NCI-H2081 treated with DMSO at 0.1 percent for 48 hours (cell line): Measurements from ENCODE around the gene TBC1D23.
A peak's percentile ranks its signal among the peaks of the same experiment; 100 is the strongest.
"Not testable (repeated sequence)": the region's sequence is repeated elsewhere in the genome, so short reads cannot be mapped to it uniquely, and the experiment has no call there.

Experiments
- DNase-seq: peaks from one replicate; lab custom pipeline; 2025; lab: John Stamatoyannopoulos, UW

Gene TBC1D23

DNA sequence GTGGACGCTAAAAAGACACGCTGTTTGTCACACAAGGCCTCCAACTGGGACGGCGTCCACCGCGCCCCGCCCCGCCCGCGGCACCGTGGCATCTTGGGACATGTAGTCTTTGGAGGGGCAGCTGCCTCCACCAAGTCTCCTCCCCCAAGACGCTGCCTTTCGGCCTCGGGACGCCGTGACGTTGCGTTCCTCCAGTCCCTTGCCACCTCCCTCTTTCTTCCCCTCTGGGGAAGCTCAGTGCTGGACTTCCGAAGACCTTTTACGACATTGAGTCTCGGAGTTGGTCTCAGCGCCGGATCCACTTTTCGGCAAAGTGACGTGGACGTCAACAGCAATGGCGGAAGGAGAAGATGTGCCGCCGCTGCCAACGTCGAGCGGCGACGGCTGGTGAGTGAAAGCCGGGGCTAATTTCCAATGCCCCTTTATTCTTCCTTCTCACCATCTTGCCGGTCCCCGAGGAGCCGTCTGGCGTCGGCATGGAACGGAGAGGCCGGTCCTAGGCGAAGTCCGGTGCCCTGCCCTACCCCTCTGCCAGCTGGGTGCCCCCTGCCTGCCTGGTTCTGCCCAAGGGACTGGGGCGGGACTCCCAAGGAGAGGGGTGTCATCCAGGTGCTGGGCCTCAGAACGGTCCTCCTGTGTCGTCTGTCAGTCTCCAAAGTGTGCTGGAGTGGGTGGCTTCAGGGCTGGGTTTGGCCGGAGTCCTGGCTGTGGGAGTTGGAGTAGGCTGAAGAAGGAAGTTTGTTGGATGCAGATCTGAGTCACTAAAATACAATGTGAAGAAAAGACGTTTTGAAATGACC, at the start of gene TBC1D23:
Gene TBC1D23, plus strand, starts transcription at position 308 of the 800 bp plus-strand sequence. Its CDS starts 27 bp downstream, at position 335.
- peak; percentile 92 for DNase-seq

DNA sequence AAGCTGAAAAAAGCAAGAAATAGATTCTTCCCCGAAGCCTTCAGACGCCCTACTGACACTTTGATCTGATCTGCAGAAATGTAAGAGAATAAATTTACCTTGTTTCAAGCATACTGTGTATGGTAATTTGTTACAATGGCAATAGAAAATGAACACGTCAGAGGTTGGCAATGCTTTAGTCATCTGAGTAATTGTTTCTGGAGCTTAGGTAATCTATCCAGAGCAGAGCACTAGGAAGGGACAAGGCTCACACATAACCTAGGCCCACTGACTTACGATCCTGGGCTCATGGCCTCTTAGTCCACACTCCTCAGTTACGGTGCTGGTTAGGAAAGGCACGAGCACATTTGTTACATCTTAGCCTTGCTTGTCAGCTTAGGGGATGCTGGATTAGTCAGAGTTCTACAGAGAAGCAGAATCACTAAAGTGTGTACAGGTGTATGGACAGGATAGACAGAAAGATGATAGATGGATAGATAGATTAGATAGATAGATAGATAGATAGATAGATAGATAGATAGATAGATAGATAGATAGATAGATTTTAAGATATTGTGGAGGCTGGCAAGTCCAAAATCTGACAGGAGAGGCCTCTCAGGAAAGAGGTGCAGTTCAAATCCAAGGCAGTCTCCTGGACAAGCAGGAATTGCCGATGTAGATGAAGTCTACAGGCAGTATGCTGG, 46.8 kb upstream of the TBC1D23 start:
- DNase-seq: no peak

DNA sequence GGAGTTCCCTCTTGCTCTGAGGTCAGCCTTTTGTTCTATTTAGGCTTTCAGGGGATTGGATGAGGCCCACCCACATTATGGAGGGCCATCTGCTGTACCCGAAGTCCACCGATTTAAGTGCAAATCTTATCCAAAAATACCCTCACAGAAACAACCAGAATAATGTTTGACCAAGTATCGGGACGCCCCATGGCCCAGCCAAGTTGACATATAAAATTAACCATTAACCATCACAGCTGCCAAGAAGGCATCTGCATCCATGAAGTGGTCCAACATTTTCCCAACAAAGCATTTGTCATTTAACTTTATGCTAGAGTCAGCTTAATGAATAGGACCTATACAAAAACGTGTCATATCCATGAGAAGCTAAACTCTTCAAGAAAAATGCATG, 46.2 kb upstream of the TBC1D23 start:
- DNase-seq: no peak

DNA sequence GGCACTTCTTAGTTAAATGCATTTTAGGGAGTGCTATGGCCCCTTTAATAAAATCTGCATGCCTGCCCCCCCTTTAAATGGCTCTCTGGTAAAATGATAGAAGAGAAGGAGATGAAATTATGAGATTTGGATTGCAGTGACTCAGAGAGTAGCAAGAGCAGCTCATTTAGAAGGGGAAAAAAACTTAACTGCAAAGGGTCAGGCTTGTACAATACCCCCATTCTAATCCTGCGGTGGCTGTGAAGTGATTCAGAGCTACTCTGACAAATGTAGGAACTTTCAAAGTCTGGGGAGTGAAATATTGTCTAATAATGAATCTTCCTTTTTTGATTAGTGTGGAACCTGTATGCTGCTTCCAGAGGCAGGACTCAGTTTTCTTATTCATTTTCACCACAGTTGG, 44.1 kb upstream of the TBC1D23 start:
- DNase-seq: no peak

DNA sequence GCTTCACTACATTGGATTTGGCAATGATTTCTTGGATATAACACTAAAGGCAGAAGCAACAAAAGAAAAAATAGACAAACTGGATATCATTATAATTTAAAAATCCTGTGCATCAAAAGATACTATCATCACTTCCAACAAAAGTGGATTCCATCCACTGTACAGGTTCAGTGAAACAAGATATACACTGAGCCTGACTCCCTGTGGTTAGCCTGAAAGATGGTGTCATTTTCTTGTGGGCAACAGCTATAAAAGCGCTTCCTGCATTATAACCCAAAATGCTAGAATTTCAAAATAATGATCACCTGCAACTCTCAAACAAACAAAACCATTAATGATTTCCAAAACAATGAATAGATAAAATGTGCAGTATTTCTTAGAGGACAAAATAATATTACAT, 39.6 kb upstream of the TBC1D23 start:
- DNase-seq: no peak

DNA sequence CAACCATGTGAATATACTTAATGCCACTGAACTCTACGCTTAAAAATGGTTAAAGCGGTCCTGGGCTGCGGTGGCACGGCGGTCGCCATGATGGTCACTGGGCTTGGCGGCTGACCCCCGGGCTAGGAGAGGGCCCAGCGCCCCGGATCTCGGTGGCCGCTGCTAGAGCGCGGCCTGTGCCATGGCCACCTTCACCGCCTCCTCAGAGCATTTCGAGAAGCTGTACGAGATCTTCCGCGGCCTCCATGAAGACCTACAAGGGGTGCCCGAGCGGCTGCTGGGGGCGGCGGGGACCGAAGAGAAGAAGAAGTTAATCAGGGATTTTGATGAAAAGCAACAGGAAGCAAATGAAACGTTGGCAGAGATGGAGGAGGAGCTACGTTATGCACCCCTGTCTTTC, 35.6 kb upstream of the TBC1D23 start:
- DNase-seq: no peak

DNA sequence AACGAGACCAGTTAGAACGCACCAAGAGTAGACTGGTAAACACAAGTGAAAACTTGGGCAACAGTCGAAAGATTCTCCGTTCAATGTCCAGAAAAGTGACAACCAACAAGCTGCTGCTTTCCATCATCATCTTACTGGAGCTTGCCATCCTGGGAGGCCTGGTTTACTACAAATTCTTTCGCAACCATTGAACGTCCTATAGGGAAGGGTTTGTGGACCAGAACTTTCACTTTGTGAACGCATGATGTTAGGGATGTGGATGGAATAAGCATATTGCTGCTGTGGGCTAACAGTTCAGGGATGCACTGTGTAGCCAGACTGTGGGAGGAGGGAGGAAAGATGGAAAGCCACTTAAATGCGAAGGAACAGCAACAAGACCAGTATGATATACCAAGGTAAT, 34.9 kb upstream of the TBC1D23 start:
- DNase-seq: no peak

DNA sequence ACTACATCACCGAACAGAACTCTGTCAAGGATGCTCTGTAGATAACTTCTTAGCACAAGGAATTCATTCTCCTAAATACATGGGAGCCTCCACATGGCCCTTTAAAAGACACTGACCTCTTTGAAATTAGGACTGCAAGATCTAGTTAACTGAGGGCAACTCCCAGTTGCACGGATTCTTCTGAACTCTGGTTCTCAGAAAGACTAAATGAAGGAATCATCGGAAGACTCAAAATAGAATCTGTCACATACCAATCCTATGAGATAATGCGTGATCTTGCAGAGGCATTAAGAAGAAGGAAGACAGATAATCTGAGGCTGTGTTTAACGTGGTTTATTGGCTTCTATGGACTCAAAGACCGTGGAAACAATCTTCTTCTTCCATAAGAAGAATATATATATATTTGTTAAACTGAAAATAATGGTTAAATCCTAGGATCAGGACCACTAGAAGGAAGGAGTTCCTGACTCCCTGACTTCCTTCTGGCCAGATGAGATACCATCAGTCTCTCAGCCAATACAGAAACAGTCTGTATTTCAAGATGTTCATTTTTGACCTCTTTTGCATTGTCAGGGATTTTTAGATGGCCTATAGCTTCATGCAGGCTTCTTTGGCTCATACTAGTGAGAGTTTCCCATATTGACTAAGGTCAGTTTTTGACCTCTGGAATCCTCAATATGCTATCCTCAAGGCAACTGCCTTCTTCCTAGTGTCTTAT, 33.9 kb upstream of the TBC1D23 start:
- DNase-seq: no peak

DNA sequence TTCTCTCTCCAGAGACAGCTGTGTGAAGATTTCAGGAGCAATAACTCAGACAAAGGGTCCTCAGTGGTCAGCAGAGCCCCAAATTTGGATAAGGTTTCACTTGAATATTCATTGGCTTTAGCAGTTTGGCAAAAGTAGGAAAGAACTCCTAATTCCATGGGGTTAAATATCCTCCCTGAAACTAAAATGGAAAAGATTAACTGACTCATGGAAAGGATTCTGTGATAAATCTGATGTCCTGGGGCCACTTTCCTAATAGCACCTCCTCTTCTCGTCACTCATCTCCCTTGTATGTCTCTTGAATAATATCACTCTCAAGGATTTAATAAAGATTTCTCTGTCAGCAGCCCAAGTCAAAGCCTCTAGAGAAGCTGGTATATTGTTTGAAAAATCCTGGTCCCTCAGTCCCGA, 33.3 kb upstream of the TBC1D23 start:
- no peak for DNase-seq

DNA sequence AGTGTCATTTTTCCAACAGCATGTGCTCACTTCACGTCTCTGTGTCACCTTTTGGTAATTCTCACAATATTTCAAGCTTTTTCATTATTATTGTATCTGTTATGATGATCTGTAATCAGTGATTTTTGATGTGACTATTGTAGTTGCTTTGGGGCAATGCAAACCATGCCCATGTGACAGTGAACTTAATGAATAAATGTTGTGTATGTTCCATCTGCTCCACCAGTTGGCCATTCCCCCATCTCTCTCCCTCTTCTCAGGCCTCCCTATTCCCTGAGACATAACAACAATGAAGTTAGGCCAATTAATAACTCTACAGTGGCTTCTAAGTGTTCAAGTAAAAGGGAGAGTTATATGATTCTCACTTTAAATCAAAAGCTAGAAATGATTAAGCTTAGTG, 32.5 kb upstream of the TBC1D23 start:
- DNase-seq: no peak

DNA sequence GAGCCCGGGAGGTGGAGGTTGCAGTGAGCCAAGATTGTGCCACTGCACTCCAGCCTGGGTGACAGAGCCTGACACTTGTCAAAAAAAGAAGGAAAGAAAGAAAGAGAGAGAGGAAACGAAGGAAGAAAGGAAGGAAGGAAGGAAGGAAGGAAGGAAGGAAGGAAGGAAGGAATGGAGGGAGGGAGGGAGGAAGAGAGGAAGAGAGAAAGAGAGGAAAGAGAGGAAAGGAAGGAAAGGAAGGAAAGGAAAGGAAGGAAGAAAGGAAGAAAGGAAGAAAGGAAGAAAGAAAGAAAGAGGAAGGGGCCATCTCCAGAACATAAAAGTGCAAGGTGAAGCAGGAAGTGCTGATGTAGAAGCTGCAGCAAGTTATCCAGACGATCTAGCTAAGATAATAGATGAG, 31.6 kb upstream of the TBC1D23 start:
- not testable (repeated sequence) for DNase-seq

DNA sequence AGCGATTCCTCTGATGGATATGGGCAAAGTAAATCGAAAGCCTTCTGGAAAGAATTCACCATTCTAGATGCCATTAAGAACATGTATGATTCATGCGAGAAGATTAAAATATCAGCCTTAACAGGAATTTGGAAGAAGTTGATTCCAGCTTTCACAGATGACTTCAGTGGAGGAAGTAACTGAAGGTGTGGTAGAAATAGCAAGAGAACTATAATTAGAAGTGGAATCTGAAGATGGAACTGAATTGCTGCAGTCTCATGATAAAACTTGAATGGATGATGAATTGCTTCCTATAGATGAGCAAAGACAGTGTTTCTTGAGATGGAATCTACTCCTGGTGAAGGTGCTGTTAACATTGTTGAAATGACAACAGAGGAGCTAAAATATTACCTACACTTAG, 30.1 kb upstream of the TBC1D23 start:
- no peak for DNase-seq

DNA sequence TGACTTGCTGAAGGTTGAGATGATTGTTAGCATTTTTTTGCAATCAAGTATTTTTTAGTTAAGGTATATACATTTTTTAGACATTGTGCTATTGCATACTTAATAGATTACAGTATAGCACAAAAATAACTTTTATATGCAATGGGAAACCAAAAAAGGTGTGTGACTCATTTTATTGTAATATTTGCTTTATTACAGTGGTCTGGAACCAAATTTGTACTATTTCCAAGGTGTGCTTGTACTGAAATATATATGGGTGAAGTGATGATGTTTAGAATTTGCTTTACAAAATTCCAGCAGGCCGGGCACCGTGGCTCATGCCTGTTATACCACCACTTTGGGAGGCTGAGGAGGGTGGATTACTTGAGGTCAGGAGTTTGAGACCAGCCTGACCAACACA, 29.1 kb upstream of the TBC1D23 start:
- DNase-seq: no peak

DNA sequence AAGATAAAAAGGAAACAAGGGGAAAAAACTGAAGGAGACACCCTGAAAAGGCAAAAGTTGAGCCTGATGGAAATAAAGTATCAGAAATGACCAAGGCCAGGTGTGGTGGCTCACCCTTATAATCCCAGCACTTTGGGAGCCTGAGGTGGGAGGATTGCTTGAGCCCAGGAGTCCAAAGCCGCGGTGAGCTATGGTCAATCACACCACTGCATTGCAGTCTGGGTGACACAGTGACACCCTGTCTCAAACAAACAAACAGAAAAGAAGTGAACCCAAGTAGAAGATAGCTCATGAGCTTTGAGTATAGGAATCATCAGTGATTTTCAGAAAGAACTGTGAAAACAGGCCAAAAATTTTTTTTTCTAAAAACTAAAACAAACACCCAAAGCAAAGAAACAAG, 26.4 kb upstream of the TBC1D23 start:
- no peak for DNase-seq

DNA sequence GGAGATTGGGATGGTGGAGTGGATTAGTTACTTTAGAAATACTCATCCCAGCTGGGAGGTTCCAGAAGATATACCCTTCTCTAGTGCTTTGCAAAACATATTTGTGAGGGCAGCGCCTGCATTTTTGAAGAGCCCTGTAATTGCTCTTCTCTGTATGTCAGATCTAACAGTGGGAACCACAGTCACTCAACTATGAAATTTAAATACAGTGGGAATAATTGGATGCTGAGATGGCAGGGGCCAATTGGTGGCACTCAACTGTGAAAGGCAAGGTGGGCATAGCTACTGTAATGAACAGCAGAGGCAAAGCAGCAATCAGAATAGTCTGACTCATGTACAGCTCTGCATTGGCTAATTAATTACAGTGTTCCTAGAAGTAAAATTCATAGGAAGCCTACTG, 22.2 kb upstream of the TBC1D23 start:
- DNase-seq: no peak

DNA sequence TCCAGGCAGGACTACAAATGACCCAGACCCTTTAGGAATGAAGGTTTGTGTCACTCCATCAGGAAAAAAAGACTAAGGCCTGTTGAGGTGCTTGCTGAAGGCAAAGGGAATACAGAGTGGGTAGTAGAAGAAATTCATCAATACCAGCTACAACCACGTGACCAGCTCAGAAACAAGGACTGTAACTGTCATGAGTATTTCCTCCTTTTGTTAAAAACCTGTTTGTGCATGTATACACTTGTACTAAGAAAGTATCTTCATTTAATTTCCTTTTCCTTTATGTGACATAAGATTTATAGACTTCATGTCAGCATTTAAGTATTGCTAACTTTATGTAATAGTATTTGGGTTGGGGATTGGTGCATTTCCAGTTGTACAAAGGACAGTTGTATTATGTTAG, 18.3 kb upstream of the TBC1D23 start:
- not testable (repeated sequence) for DNase-seq

DNA sequence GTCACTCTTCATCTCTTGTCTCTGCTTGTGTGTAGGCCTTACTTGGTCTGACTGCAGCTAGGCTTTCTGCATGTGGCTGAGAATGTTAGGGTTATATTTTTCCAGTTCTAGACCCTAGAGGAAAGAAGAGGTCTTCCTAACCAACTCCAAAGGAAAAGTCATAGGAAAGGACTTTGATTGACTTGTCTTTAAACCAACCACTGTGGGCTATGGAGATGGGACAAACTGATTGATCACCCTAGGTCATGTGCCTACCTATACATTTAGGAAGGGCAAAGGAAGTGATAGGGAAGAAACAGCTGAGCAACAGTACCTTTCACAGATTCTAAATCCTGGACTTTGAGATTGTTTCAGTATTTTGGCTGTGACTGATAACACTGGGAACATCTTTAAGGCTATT, 16.5 kb upstream of the TBC1D23 start:
- no peak for DNase-seq

DNA sequence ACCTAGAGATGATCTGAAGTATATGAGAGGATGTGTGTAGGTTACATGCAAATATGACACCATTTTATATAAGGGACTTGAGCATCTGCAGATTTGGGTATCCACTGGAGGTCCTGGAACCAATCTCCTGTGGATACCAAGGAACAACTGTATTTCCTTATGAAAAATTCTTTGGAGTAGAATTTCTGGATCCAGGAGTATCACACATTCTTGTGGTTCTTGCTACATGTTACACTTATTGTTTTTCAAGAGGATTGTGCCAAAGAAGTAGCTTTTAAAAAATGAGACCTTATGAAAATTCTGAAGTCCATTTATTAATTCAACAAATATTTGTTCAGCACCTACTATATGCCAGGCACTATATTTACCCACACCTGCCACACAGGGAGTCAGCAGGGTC, 15.7 kb upstream of the TBC1D23 start:
- DNase-seq: no peak

DNA sequence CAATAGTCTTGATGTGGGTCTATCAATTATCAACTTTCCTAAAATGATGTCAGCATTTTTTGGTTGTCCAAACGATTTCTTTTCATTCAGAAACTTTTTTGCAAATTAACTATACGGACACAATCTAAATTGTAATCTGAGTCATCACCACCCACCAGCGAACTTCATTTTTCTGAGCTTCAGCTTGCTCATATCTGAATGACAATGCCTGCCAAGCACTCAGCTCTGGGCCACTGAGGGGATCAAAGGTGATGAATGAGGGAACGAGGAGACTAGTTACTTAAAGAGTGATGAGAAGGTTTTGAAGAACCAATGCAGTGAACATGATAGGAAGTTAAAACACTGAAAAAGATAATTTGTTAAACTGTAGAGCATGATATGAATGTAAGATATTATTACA, 14.9 kb upstream of the TBC1D23 start:
- DNase-seq: no peak

DNA sequence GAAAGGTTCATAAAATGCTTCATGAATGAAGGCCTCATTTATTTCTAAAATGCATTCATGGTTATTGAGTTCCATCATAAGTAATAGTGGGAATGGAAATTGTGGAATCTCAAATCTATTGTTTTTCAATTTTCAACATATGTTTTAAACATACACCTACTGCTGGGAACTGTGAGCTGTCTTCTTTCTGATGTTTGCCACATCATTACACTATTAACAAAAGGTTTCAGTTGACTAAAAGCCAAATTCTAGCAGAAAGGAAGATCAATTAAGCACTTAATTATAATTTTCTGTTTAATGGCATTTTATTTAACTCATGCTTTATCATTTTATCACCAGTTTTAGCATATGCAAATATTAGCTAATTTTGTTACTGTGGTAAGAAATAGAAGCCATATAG, 13.8 kb upstream of the TBC1D23 start:
- DNase-seq: no peak

DNA sequence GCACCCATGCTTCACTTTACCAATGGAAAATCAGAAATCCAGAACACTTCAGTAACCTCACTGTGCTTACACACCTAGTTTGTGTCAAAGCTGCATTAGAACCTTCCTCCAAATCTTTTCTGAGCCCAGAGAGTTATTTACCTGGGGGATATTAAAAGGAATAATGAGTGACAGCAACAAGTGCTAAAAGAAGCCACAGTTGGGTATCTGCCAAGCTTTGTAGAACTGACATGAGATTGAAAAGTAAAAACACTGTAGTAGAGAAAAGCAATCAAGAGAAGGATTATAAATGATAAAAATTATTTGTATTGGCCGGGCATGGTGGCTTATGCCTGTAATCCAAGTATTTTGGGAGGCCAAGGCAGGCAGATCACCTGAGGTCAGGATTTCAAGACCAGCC, 8.8 kb upstream of the TBC1D23 start:
- no peak for DNase-seq

DNA sequence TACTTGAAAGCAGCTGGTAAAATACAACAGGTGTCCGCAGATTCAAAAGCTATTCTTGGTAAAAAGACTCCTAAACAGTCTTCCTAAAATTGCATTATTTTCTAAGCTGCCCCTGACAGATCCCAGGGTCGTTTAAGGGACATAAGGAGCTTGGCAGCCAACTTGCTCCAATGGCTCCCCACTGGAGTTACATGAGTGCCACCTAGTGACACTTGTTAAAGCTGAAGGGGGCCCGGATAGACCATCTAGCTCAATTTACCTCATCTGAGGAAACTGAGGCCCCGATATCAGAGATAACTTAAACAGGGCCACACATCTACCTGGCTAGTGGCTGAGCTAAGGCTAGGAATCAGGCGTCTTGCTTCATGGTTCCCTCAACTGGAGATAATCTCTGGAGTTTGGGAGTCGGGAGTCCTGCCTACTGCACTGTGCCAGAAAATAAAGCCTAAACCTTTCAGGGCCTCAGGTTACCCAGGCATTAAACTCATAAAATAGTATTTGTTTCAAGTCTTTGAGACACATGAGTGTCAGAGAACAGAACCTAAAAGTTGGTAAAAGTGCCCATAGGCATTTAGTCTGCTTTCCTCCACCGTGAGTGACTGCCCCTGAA, 6.5 kb upstream of the TBC1D23 start:
- peak; percentile 39 for DNase-seq

DNA sequence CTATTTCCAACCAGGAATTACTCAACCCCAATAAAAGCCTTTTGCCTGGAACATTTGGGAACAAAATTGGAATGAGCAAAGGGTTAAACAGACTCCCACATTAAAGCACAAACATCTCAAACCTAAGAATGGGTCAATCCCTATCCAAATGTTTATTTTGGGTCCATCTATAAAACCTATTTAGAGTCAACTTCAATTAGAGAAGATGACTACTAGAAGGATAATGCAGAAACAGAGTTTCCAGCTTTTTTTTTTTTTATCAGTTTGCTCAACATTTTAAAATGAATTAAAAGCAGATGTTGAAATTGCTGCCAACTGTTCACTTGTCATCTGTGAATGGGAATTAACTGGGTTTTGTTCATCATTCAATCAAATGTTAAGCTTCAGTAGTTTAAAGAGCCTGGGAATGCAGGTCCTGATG, 4.1 kb upstream of the TBC1D23 start:
- no peak for DNase-seq
